Kidney (tissue), 14 donors: ENCODE measurements around the gene RGL3. TPM values are rescaled to one million over a fixed set of nuclear protein-coding genes. Genes with fewer than 3 reads are reported as not detected.

Experiments
- DNase-seq, 5 donors: peaks; one replicate each; pipeline ENCODE4 v3.0.0-alpha.2; 2013 to 2020
- FAIRE-seq: peaks from 2 replicates; lab custom pipeline; 2012; peaks lifted over from hg19 to GRCh38; lab: Jason Lieb, UNC
- H3K27ac ChIP-seq, 2 donors: one replicate each; pipeline ENCODE4 v1.7.0; 2013; ENCODE audit warnings: low read depth in 2 of 2, low read length in 2 of 2, inconsistent platforms in 1 of 2
- H3K27me3 ChIP-seq: one replicate; pipeline ENCODE4 v1.7.1; 2013; ENCODE audit warnings: low read length, inconsistent platforms; ENCODE audit not compliant: control insufficient read depth, insufficient read depth
- H3K36me3 ChIP-seq, 3 donors: one replicate each; pipeline versions ENCODE4 v1.7.0 to v1.7.1; 2013; ENCODE audit warnings: low read length in 3 of 3, control low read depth in 1 of 3, inconsistent platforms in 1 of 3; ENCODE audit not compliant: insufficient read depth in 3 of 3, control insufficient read depth in 2 of 3
- H3K4me1 ChIP-seq, 3 donors: one replicate each; pipeline versions ENCODE4 v1.7.0 to v1.7.1; 2013; ENCODE audit warnings: low read length in 3 of 3, inconsistent platforms in 1 of 3, low read depth in 1 of 3; ENCODE audit not compliant: control insufficient read depth in 2 of 3, insufficient read depth in 2 of 3
- H3K4me3 ChIP-seq, 3 donors: one replicate each; pipeline versions ENCODE4 v1.7.0 to v1.8.1; 2013; ENCODE audit warnings: low read length in 3 of 3, control low read depth in 1 of 3, inconsistent platforms in 1 of 3
- H3K9ac ChIP-seq, 3 donors: one replicate each; pipeline versions ENCODE4 v1.7.0 to v1.7.1; 2013; ENCODE audit warnings: low read length in 3 of 3, control low read depth in 1 of 3, inconsistent platforms in 1 of 3
- H3K9me3 ChIP-seq, 3 donors: one replicate each; pipeline versions ENCODE4 v1.7.0 to v1.7.1; 2013; ENCODE audit warnings: low read length in 3 of 3, control low read depth in 1 of 3, inconsistent platforms in 1 of 3; ENCODE audit not compliant: control insufficient read depth in 2 of 3, insufficient read depth in 1 of 3
- CTCF ChIP-seq: IDR thresholded peaks from 3 replicates; pipeline ENCODE4 v1.5.1; 2012; ENCODE audit warnings: mild to moderate bottlenecking, moderate library complexity, borderline replicate concordance; ENCODE audit not compliant: insufficient read depth; ENCODE audit errors: extremely low read depth
- intact Hi-C: fragments of 100-400 bp; cut with DNase I; formaldehyde crosslinking; loops from one replicate; pipeline ENCODE4 v1.11.1; 2022
- polyA plus RNA-seq: library from polyadenylated mRNA; stranded (reverse); fragments of 350-450 nt; fragmentation: Illumina TruSeq; extraction: RNeasy Lipid Tissue Mini Kit (QIAGEN cat#74804); gene quantifications from one replicate; pipeline ENCODE4 v1.2.3, GENCODE V29; 2014; ENCODE audit warnings: low read depth, low replicate concordance; ENCODE audit not compliant: insufficient read depth
- total RNA-seq: library from RNA; stranded (reverse); fragmentation: NEBNext Ultra II Directional; extraction: Animal tissue kit (Norgen Biotek cat#: 25700); gene quantifications from one replicate; pipeline ENCODE4 v1.2.1, GENCODE V29; 2021
- donor health status: control.
- donor health status: control.
- donor health status: control.
- donor health status: control.
- donor health status: control.
- donor health status: DM: yes; HTN: yes; CAD: no.
- donor health status: Normal renal cell carcinoma (clear cell type).

The RGL3 gene
- total and polyA plus RNA-seq, 2 donors from 2014 or later = 56.9 to 126 TPM

DNA sequence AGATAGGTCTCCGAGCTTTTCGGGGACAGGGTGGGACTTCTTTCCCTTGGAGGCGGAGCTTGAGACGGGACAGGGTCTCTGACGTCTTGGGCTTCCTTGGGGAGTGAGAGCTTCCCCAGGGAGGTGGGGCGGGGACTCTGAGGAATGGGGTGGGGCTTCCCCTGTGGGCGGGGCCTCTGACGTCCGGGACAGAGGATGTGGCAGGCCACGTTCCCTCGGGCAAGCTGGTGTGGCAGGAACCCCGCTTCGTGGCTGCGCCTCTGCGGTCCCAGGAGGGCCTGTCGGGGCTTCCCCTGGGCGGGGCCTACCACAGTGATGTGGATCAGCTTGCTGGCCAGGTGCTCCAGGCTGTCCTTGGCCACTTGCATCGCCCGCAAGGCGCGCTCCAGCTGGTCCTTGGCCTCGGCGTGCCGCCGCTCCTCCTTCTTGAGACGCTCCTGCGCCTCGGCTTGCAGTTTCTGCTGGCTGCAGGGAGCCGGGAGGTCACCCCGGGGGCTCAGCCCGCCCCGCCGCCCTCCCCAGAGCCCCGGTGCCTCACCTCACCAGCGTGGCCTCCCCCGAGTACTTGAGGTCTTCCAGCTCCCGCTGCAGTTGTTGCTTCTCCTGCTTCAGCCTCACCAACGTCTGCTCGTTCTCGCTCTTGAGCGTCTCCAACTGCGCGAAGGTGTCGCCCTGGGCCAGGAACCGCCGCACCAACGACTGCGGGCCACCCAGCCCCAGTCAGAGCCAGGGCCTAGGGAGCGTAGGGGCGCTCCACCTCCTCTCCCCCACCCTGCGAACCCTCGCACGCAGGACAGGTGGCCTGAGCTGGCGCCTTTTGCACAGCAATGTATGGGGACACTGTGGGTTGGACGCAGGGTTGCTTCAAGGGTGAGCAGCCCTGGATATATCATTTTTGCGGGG lies 3.3 kb upstream of the RGL3 start:
- Histone ChIP-seq H3K27me3 (peaks cover 11% of the 10 kb centered on the region), H3K36me3 (no peaks in the 10 kb centered on the region), H3K27ac (peak overlapping the region; percentile 43 to 69), H3K9me3 (no peaks in the 10 kb centered on the region), H3K9ac (no peak overlapping the region), H3K4me3 (peak overlapping the region in 2 of 3 donors; percentile 7 to 64), H3K4me1 (peaks cover 0 to 17% (median 6%) of the 10 kb centered on the region in 3 donors)
- TF ChIP-seq CTCF = no peak
- no peak for FAIRE-seq
- intact Hi-C loops = no loop called here
- DNase-seq = peak; percentile 56 to 95 (median 69)

DNA sequence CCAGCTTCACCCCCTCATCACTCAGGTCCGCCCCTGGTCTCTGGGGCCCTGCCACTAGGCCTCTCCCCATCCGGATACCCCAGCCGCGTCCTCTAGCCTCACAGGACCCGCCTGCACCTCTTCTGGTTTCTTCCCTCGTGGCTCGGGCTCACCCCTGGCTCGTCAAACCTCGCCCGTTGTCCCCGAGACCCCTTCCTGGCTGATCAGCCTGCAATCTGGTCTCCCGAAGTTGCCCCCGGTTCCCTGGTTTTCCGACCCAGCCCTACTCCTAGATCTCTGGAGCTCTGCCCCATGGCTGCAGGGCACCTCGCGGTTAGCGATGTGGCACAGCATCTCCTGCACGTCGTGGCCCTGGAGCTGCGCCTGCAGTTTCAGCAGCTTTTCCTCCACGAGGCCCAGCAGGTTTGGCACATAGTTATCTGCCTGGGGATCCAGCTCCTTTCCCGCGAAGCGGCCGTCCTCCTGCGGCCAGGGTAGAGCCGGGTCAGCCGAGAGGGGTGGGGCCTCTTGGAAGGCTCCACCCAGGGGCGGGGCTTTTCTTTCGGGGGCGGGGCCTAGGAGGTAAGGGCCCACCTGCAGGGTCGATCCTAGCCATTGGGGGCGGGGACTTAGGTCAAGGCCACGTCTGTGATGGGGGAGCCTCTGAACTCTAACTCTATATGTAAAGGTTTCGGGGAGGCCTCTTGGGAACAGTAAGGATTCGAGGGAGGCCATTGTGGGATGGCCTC lies 2.4 kb upstream of the RGL3 start:
- peaks cover 11% of the 10 kb centered on the region for H3K27me3 ChIP-seq
- FAIRE-seq (no peak), DNase-seq (peak; percentile 37 to 87 (median 46))
- H3K27ac ChIP-seq = peak overlapping the region; percentile 69 to 76
- peak overlapping the region in 1 of 3 donors; percentile 64 for H3K4me3 ChIP-seq
- TF ChIP-seq CTCF = no peak
- H3K4me1 ChIP-seq = peaks cover 0 to 20% (median 6%) of the 10 kb centered on the region in 3 donors
- H3K9ac ChIP-seq = peak overlapping the region in 1 of 3 donors; percentile 78
- H3K9me3 ChIP-seq = no peaks in the 10 kb centered on the region
- intact Hi-C loops = no loop called here
- no peaks in the 10 kb centered on the region for H3K36me3 ChIP-seq

- peak overlapping the region; percentile 59 to 76 for H3K27ac ChIP-seq
- no peak for TF ChIP-seq CTCF
These were observed 1.6 kb upstream of the RGL3 start for GRCh38 chr19:11420429-11421370.

More at GRCh38 chr19:11420429-11421370, 1.6 kb upstream of the RGL3 start:
- Histone ChIP-seq H3K9ac (peak overlapping the region in 2 of 3 donors; percentile 38 to 78), H3K36me3 (no peaks in the 10 kb centered on the region), H3K9me3 (no peaks in the 10 kb centered on the region), H3K27me3 (peaks cover 11% of the 10 kb centered on the region), H3K4me3 (peak overlapping the region; percentile 24 to 64 (median 39)), H3K4me1 (peaks cover 0 to 20% (median 6%) of the 10 kb centered on the region in 3 donors)
- FAIRE-seq (no peak), DNase-seq (peak; percentile 51 to 83 (median 76))
- intact Hi-C loops = no loop called here
